HL-60 (cell line): ENCODE measurements around the gene GNAL.

ENCODE experiments used
- DNase-seq, 2 experiments: peaks; one replicate each; pipeline ENCODE4 v3.0.0-alpha.2; 2010 to 2020; ENCODE audit warnings: low read depth in 1 of 2, low spot score in 1 of 2
- H3K27ac ChIP-seq: fragments of 250-450 bp; sonication (Bioruptor Pico); replicated peaks from 2 replicates; pipeline ENCODE4 v1.5.1; 2020; ENCODE audit warnings: mild to moderate bottlenecking, moderate library complexity
- H3K27me3 ChIP-seq: fragments of 250-450 bp; sonication (Bioruptor Pico); 2 replicates; pipeline ENCODE4 v1.5.1; 2021; ENCODE audit warnings: mild to moderate bottlenecking, moderate library complexity; ENCODE audit not compliant: insufficient read depth, poor library complexity, severe bottlenecking
- H3K4me3 ChIP-seq: replicated peaks from 2 replicates; pipeline ENCODE4 v1.5.1; 2011; ENCODE audit warnings: mild to moderate bottlenecking, control low read depth, low read length; ENCODE audit not compliant: insufficient read depth
- CTCF ChIP-seq: IDR thresholded peaks from one replicate; pipeline ENCODE4 v1.5.1; 2011; ENCODE audit warnings: low read length, control low read depth, inconsistent platforms; ENCODE audit not compliant: insufficient read depth
- GABPA ChIP-seq: IDR thresholded peaks from 2 replicates; pipeline ENCODE4 v1.6.1; 2012; ENCODE audit warnings: low read depth
- POLR2AphosphoS5 ChIP-seq: IDR thresholded peaks from 2 replicates; pipeline ENCODE4 v1.6.1; 2012; ENCODE audit warnings: low read depth
- REST ChIP-seq: IDR thresholded peaks from 2 replicates; pipeline ENCODE4 v1.6.1; 2012; ENCODE audit warnings: low read depth; ENCODE audit not compliant: insufficient replicate concordance
- SPI1 ChIP-seq: IDR thresholded peaks from 2 replicates; pipeline ENCODE4 v1.6.1; 2012; ENCODE audit warnings: low read depth, mild to moderate bottlenecking, borderline replicate concordance

The GNAL gene

DNA sequence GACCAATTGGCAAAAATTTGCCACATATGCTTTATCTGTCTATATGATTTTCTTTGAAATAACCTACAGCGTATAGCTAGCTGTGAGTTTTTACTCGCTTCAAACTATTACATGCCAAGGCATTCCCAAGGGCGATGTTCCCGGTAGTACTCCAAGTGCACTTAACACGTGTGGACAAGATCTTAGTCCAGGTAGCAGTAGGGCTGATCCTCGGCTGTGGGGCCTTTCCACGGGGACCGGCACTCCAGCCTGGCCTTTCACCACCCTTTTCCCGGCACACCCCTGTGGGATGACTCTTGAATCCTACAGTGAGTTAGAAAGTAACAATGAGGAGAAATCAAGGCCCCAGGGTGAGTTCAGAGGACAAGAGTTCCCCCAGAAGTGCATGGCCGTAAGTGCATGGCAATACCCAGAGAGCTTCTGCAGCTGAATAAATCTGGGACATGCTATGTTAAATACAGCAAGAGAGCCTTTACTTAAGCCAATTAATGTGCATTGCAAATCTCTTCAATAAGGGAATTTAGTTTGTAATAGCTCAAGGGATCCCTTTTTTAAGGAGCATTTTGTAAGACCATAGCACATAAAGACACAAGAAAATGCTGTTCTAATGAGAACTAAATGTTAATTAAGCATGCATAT is 188.6 kb downstream of the GNAL start:
- TF ChIP-seq CTCF (no peak), POLR2AphosphoS5 (no peak), SPI1 (no peak), REST (no peak), GABPA (no peak)
- no peak for DNase-seq
- no peak overlapping the region for H3K4me3 ChIP-seq
- no peak overlapping the region for H3K27ac ChIP-seq
- no peaks in the 10 kb centered on the region for H3K27me3 ChIP-seq

DNA sequence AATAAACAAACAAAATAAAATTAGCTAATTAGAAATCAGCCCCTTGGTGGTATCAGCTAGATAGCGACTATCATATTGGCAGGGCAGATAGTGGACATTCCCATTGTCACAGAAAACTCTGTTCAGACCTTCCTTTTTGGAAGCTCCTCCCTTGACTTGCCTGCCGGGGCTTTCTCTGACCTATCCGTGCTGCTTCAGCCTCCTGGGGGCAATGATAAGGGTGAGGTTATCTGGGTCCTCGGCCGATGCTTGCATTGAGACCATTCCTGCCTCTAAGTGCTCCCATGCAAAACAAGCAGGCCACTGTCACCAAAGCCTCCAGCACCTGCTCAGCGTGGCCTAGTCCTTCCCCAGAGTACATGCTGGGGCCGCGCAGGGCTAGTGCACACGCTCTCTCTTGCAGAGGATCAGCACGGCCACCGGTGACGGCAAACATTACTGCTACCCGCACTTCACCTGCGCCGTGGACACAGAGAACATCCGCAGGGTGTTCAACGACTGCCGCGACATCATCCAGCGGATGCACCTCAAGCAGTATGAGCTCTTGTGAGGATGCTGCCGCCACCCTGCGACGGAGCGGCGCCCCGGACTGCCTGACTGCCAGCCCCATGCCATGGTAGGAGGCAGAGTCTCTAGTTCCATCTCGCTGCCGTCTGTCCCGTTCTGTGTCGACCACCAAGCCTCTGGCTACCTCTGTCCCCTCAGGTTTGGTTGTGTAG is 191.7 kb downstream of the GNAL start:
- H3K27ac ChIP-seq = no peak overlapping the region
- DNase-seq = no peak
- no peak overlapping the region for H3K4me3 ChIP-seq
- TF ChIP-seq GABPA (no peak), POLR2AphosphoS5 (no peak), REST (no peak), CTCF (no peak), SPI1 (no peak)
- no peaks in the 10 kb centered on the region for H3K27me3 ChIP-seq

DNA sequence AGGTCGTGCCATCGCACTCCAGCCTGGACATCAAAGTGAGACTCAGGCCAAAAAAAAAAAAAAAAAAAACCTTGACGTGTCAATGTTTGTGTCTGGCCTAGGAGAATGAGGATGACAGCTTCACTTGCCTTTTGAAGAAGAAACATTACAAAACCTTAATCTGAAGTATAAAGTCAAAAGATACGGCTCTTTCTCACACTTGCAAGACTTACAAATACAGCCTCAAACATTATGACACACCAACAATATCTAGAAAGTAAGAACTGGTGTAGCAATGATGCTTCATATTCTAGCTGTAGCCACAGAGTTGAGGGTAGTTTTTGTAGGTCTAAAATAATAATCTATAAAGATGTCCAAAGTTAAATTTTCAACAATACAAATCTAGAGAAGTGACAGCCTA is 193.6 kb downstream of the GNAL start:
- TF ChIP-seq CTCF = no peak
- no peak for TF ChIP-seq SPI1
- no peak for TF ChIP-seq POLR2AphosphoS5
- no peak for TF ChIP-seq GABPA
- no peak for TF ChIP-seq REST
- H3K4me3 ChIP-seq = no peak overlapping the region
- H3K27me3 ChIP-seq = no peaks in the 10 kb centered on the region
- DNase-seq = peak; percentile 21 to 26
- H3K27ac ChIP-seq = peak overlapping the region; percentile 63
